ENCODE data around the gene ATP2B1.

DNA sequence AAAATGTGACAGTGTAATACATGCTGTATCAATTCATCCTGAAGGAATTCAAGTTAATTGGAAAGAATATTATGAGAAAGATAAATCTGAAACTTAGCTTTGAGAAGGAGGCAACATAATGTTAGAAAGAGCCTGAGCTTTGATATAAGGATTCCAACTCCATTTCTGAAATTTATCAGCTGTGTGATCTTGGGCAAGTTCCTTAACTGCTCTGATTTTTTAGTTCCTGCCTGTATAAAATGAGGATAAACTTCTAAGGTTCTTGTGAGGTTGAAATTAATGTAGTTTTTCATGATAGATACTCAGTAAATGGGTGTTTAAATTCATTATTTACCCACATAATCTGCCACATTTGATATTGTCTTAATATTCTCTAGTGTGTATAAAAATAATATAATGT lies 14.6 kb upstream of the ATP2B1 start:
- TF ChIP-seq CTCF (IDR thresholded peaks at IDR 0.05; ENCODE audit: insufficient read depth, low read depth, low read length) (no peak), EZH2 (IDR thresholded peaks at IDR 0.05; ENCODE audit: insufficient read depth, low read length) (no peak)
